ENCODE results near the gene GRIK4. TPM values are rescaled to one million over a fixed set of nuclear protein-coding genes. Genes with fewer than 3 reads are reported as not detected.

GRIK4 gene
- total and polyA plus RNA-seq, 12 donors, result 0.33 to 4.8 (median 3.0) TPM

- Histone ChIP-seq H3K9me3 (replicated peaks in 1 of 3) (no peaks in the 10 kb centered on the region), H3K4me3 (no peak overlapping the region), H3K4me1 (replicated peaks in 1 of 2) (peaks cover 0 to 9% of the 10 kb centered on the region in 2 donors), H3K27me3 (no peaks in the 10 kb centered on the region), H3K27ac (no peak overlapping the region), H3K36me3 (replicated peaks in 1 of 2) (no peaks in the 10 kb centered on the region)
- WGBS, 4 donors, result 88 to 93% (median 89%) methylated on average over 4 of the region's 4 CpGs
- TF ChIP-seq CTCF (IDR thresholded peaks at IDR 0.05), result no peak
- TF ChIP-seq POLR2A (IDR thresholded peaks at IDR 0.05), result no peak
- DNase-seq, result no peak
- intact Hi-C loops (cut with DNase I), result no loop called here
Measured at GRCh38 chr11:121033635-121034034, 522.1 kb downstream of the GRIK4 start.

GRCh38 chr11:121035169-121035755 lies 523.7 kb downstream of the GRIK4 start:
- no peaks in the 10 kb centered on the region for H3K9me3 ChIP-seq (replicated peaks in 1 of 3)
- no peak for DNase-seq
- WGBS, 4 donors, result 52 to 66% (median 61%) methylated on average over 4 of the region's 4 CpGs
- peaks cover 0 to 9% of the 10 kb centered on the region in 2 donors for H3K4me1 ChIP-seq (replicated peaks in 1 of 2)
- no peaks in the 10 kb centered on the region for H3K36me3 ChIP-seq (replicated peaks in 1 of 2)
- no peak overlapping the region for H3K4me3 ChIP-seq
- H3K27me3 ChIP-seq, result no peaks in the 10 kb centered on the region
- no peak overlapping the region for H3K27ac ChIP-seq
- intact Hi-C loops (cut with DNase I), result no loop called here
- TF ChIP-seq POLR2A (IDR thresholded peaks at IDR 0.05) (no peak), CTCF (IDR thresholded peaks at IDR 0.05) (no peak)

GRCh38 chr11:121035780-121036179 lies 524.2 kb downstream of the GRIK4 start:
- Histone ChIP-seq H3K9me3 (replicated peaks in 1 of 3) (no peaks in the 10 kb centered on the region), H3K4me3 (no peak overlapping the region), H3K36me3 (replicated peaks in 1 of 2) (no peaks in the 10 kb centered on the region), H3K27me3 (no peaks in the 10 kb centered on the region), H3K4me1 (replicated peaks in 1 of 2) (peaks cover 0 to 9% of the 10 kb centered on the region in 2 donors), H3K27ac (no peak overlapping the region)
- no peak for DNase-seq
- WGBS, 4 donors, result 75 to 89% (median 79%) methylated on average over 3 of the region's 3 CpGs
- no peak for TF ChIP-seq POLR2A (IDR thresholded peaks at IDR 0.05)
- TF ChIP-seq CTCF (IDR thresholded peaks at IDR 0.05), result no peak
- intact Hi-C loops (cut with DNase I), result no loop called here

GRCh38 chr11:121037016-121037415 lies 525.5 kb downstream of the GRIK4 start:
- H3K27me3 ChIP-seq, result no peaks in the 10 kb centered on the region
- intact Hi-C loops (cut with DNase I), result no loop called here
- H3K9me3 ChIP-seq (replicated peaks in 1 of 3), result no peaks in the 10 kb centered on the region
- WGBS, 4 donors, result 89 to 93% (median 91%) methylated on average over 1 of the region's 1 CpG
- no peaks in the 10 kb centered on the region for H3K36me3 ChIP-seq (replicated peaks in 1 of 2)
- TF ChIP-seq POLR2A (IDR thresholded peaks at IDR 0.05) (no peak), CTCF (IDR thresholded peaks at IDR 0.05) (no peak)
- no peak for DNase-seq
- H3K4me1 ChIP-seq (replicated peaks in 1 of 2), result peaks cover 0 to 11% of the 10 kb centered on the region in 2 donors
- no peak overlapping the region for H3K27ac ChIP-seq
- no peak overlapping the region for H3K4me3 ChIP-seq

Other genes starting within 250 kb of the GRIK4 start
- 10 to 100 TPM in 8 of 9 donors, 1 to 10 TPM in 1; 9.4 to 36.9 (median 16.7) TPM for gene TLCD5, start 186.4 kb upstream of the GRIK4 start, total RNA-seq
- gene TLCD5, start 186.4 kb upstream of the GRIK4 start, polyA plus RNA-seq, result 10 to 100 TPM in 2 of 3 donors, 1 to 10 TPM in 1; 5.8 to 12.9 (median 11.1) TPM
- 100 to 1,000 TPM in 5 of 9 donors, 10 to 100 TPM in 4; 74.9 to 125 (median 105) TPM for gene ARHGEF12, start 175.3 kb upstream of the GRIK4 start, total RNA-seq
- gene ARHGEF12, start 175.3 kb upstream of the GRIK4 start, polyA plus RNA-seq, result 10 to 100 TPM; 20.2 to 49.3 (median 24.5) TPM